Testis (tissue), 2 donors: ENCODE measurements around the gene ZG16B.

Experiments
- CTCF ChIP-seq, 3 experiments: fragments of 450-650 bp in 2 of 3; fragments of 200-600 bp in 1 of 3; sonication (generic) in 1 of 3; IDR thresholded peaks; one replicate each; pipeline ENCODE4 v1.5.1; 2016 to 2019; ENCODE audit warnings: antibody characterized with exemption in 3 of 3, mild to moderate bottlenecking in 2 of 3, moderate library complexity in 1 of 3
- POLR2A ChIP-seq: fragments of 450-650 bp; IDR thresholded peaks from one replicate; pipeline ENCODE4 v1.6.1; 2017; ENCODE audit warnings: antibody characterized with exemption, mild to moderate bottlenecking, moderate library complexity

DNA sequence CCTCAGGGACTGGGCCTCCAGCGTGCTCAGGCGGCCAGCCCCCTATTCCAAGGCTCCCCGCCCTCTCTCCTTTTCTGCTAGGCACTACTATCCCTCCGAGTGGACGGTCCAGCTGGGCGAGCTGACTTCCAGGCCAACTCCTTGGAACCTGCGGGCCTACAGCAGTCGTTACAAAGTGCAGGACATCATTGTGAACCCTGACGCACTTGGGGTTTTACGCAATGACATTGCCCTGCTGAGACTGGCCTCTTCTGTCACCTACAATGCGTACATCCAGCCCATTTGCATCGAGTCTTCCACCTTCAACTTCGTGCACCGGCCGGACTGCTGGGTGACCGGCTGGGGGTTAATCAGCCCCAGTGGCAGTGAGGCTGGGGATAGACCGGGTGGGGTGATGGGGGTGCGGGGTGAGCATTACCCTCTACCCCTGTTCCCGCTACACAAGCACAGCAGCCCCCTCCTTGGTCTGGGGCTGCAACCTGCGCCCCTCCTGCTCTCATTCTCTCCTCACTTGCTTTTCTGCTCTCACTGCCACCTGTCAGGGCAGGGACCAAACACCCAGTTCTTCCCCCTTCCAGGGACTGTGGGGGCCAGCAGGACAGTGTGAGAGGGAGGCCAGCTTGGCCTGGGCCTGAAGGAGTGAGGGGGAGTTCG lies 30.8 kb upstream of the ZG16B start:
- TF ChIP-seq POLR2A (no peak), CTCF (IDR thresholded peaks at IDR 0.05) (no peak)
